Endodermal cell (in vitro differentiated cells): ENCODE measurements around the gene OPRL1. TPM values are rescaled to one million over a fixed set of nuclear protein-coding genes. Genes with fewer than 3 reads are reported as not detected.

ENCODE experiments used
- DNase-seq: peaks from one replicate; pipeline ENCODE4 v3.0.0-alpha.2; 2017
- H3K27ac ChIP-seq: 2 replicates; pipeline ENCODE4 v1.5.1; 2013; ENCODE audit warnings: mild to moderate bottlenecking, low read depth, low read length, moderate library complexity
- H3K27me3 ChIP-seq: 2 replicates; pipeline ENCODE4 v1.6.1; 2013; ENCODE audit warnings: mild to moderate bottlenecking, low read length, moderate library complexity; ENCODE audit not compliant: insufficient read depth, control insufficient read depth, poor library complexity, severe bottlenecking
- H3K36me3 ChIP-seq: 2 replicates; pipeline ENCODE4 v1.7.0; 2013; ENCODE audit warnings: mild to moderate bottlenecking, low read length, moderate library complexity; ENCODE audit not compliant: control insufficient read depth, insufficient read depth
- H3K4me1 ChIP-seq: one replicate; pipeline ENCODE4 v1.7.0; 2013; ENCODE audit warnings: low read length; ENCODE audit not compliant: control insufficient read depth, insufficient read depth
- H3K4me3 ChIP-seq: 2 replicates; pipeline ENCODE4 v1.5.1; 2013; ENCODE audit warnings: mild to moderate bottlenecking, low read length, moderate library complexity
- H3K9ac ChIP-seq: 2 replicates; pipeline ENCODE4 v1.6.1; 2013; ENCODE audit warnings: mild to moderate bottlenecking, low read length, moderate library complexity; ENCODE audit not compliant: poor library complexity, severe bottlenecking; ENCODE audit errors: extremely low read depth
- H3K9me3 ChIP-seq: 2 replicates; pipeline ENCODE4 v1.6.1; 2013; ENCODE audit warnings: mild to moderate bottlenecking, low read length, moderate library complexity; ENCODE audit not compliant: control insufficient read depth
- H3K27ac Mint-ChIP-seq: 2 replicates; pipeline ENCODE4 v1.8.0; 2020; ENCODE audit warnings: mixed read lengths
- H3K27me3 Mint-ChIP-seq: 2 replicates; pipeline ENCODE4 v1.8.0; 2021; ENCODE audit warnings: mild to moderate bottlenecking, mixed read lengths; ENCODE audit not compliant: insufficient read depth
- H3K36me3 Mint-ChIP-seq: 2 replicates; pipeline ENCODE4 v1.8.0; 2020; ENCODE audit warnings: low read depth, mixed read lengths
- H3K4me1 Mint-ChIP-seq: 2 replicates; pipeline ENCODE4 v1.8.0; 2020; ENCODE audit warnings: mixed read lengths
- H3K4me3 Mint-ChIP-seq: 2 replicates; pipeline ENCODE4 v1.8.0; 2020; ENCODE audit warnings: mild to moderate bottlenecking, moderate library complexity, mixed read lengths
- H3K9me3 Mint-ChIP-seq: 2 replicates; pipeline ENCODE4 v1.8.0; 2020; ENCODE audit warnings: mild to moderate bottlenecking, mixed read lengths
- WGBS, 2 experiments: methylation state at CpG; one replicate each; pipeline versions ENCODE4 v1.1.5 to v1.1.7; 2013; ENCODE audit warnings: missing lambda C conversion rate in 2 of 2, mixed read lengths in 1 of 2; ENCODE audit not compliant: insufficient coverage in 1 of 2, insufficient read length in 1 of 2; 5-methylcytosine and 5-hydroxymethylcytosine counted together
- total RNA-seq, 2 donors: library from RNA; stranded (reverse); fragmentation: NEBNext Ultra II Directional in 1 of 2; extraction: Animal tissue kit (Norgen Biotek cat#: 25700) in 1 of 2; gene quantifications; 2 replicates in 1 of 2; 3 replicates in 1 of 2; pipeline ENCODE4 v1.2.1, GENCODE V29; 2021
- TF ChIP-seq, protein P1 (sequence below): fragments of 200-600 bp; sonication (generic); conservative IDR thresholded peaks from 2 replicates; pipeline ENCODE4 v1.5.0; 2021; ENCODE audit warnings: antibody characterized with exemption, mild to moderate bottlenecking

The OPRL1 gene
- total RNA-seq, 2 donors from 2014 or later: 4.1 to 5.5 TPM

DNA sequence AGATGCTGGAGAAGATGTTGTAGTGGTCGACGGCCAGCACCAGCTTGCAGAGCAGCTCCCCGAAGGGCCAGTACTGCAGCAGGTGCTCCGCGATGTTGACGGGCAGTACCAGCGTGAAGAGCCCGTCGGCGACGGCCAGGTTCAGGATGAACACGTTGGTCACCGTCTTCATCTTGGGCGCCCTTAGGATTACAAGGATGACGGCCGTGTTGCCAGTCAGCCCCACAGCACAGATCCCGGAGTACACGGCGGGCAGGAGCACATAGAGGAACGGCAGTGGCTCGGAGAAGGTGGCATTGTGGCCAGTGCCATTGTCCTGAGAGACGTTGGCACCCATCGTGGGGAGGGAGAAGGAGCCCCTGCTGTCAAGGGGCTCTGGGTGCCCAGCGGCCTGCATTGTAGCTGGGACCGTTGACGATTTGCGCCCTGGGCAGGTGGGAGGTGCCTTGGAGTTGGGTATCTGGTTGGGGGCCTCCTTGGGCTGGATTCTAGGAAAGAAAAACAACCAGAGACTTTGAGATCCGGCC lies 26.6 kb downstream of the OPRL1 start:
- no peaks in the 10 kb centered on the region for H3K9me3 Mint-ChIP-seq
- no peaks in the 10 kb centered on the region for H3K4me1 Mint-ChIP-seq
- H3K27me3 Mint-ChIP-seq: peaks cover 17% of the 10 kb centered on the region
- no peak overlapping the region for H3K9ac ChIP-seq
- no peak overlapping the region for H3K4me3 ChIP-seq
- H3K27ac ChIP-seq: no peak overlapping the region
- H3K27ac Mint-ChIP-seq: no peak overlapping the region
- 96% methylated on average over 23 to 28 of the region's 28 CpGs for WGBS, 2 experiments
- TF ChIP-seq, protein P1, sequence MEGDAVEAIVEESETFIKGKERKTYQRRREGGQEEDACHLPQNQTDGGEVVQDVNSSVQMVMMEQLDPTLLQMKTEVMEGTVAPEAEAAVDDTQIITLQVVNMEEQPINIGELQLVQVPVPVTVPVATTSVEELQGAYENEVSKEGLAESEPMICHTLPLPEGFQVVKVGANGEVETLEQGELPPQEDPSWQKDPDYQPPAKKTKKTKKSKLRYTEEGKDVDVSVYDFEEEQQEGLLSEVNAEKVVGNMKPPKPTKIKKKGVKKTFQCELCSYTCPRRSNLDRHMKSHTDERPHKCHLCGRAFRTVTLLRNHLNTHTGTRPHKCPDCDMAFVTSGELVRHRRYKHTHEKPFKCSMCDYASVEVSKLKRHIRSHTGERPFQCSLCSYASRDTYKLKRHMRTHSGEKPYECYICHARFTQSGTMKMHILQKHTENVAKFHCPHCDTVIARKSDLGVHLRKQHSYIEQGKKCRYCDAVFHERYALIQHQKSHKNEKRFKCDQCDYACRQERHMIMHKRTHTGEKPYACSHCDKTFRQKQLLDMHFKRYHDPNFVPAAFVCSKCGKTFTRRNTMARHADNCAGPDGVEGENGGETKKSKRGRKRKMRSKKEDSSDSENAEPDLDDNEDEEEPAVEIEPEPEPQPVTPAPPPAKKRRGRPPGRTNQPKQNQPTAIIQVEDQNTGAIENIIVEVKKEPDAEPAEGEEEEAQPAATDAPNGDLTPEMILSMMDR: no peak
- no peaks in the 10 kb centered on the region for H3K9me3 ChIP-seq
- H3K4me3 Mint-ChIP-seq: no peak overlapping the region
- no peaks in the 10 kb centered on the region for H3K36me3 ChIP-seq
- no peaks in the 10 kb centered on the region for H3K4me1 ChIP-seq
- peaks cover 18% of the 10 kb centered on the region for H3K27me3 ChIP-seq
- DNase-seq: peak; percentile 36
- H3K36me3 Mint-ChIP-seq: no peaks in the 10 kb centered on the region

DNA sequence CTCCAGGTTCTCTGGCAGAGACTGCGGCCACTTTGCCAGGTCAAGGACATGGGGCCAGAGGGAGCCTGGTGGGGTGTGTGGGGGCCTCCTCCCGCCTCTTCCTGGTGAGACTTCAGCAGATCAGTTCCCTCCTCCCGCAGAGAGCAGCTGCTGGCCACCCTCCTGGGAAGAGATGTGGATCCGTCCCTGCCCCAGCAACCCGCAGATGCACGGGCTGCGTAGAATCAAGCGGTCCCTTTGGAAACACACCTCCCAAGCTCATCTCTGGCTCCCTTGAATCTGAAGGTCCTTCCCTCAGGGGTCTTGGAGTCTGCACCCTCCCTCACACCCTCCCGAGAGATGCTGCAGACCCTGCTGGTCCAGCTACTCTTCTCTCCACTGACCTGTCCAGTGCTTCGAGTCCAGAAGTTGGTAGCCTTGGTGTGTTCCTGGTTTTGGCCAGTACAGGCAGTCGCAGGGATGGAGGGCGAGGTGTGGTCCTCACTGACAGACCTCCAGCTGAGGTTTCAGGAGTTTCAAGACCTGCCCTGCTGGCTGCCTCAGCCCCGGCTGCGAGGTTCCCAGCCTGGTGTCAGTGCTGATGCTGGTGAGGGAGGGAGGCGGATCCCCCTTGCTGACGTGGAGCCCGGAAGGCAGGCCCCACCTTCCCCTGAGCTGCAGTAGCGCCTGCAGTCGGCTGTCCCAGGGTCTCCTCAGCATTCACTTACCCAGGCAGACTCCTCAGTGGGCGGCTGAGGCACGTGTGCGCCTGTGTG lies 27.3 kb downstream of the OPRL1 start, which contains the start of gene NPBWR2:
Gene NPBWR2, minus strand, starts transcription at position 585 of the 755 bp plus-strand sequence. CDS start 734 bp downstream, outside the sequence.
- Mint-ChIP-seq H3K4me1 (no peaks in the 10 kb centered on the region), H3K9me3 (no peaks in the 10 kb centered on the region), H3K4me3 (no peak within 1 kb of the TSS), H3K36me3 (no peaks in the 10 kb centered on the region), H3K27me3 (peaks cover 15% of the 10 kb centered on the region), H3K27ac (no peak within 1 kb of the TSS)
- DNase-seq: peak; percentile 72
- TF ChIP-seq, protein P1: no peak
- Histone ChIP-seq H3K36me3 (no peaks in the 10 kb centered on the region), H3K4me1 (no peaks in the 10 kb centered on the region), H3K27me3 (peaks cover 14% of the 10 kb centered on the region), H3K27ac (no peak within 1 kb of the TSS), H3K4me3 (no peak within 1 kb of the TSS), H3K9me3 (no peaks in the 10 kb centered on the region), H3K9ac (no peak within 1 kb of the TSS)
- 82% methylated on average over 21 to 22 of the region's 22 CpGs for WGBS, 2 experiments

GRCh38 chr20:64107736-64108457 lies 28.0 kb downstream of the OPRL1 start:
- H3K27ac Mint-ChIP-seq: no peak overlapping the region
- H3K9me3 ChIP-seq: no peaks in the 10 kb centered on the region
- peak; percentile 44 for DNase-seq
- H3K9me3 Mint-ChIP-seq: no peaks in the 10 kb centered on the region
- TF ChIP-seq, protein P1: no peak
- no peaks in the 10 kb centered on the region for H3K4me1 Mint-ChIP-seq
- peaks cover 11% of the 10 kb centered on the region for H3K27me3 Mint-ChIP-seq
- no peak overlapping the region for H3K4me3 ChIP-seq
- H3K9ac ChIP-seq: no peak overlapping the region
- no peaks in the 10 kb centered on the region for H3K36me3 Mint-ChIP-seq
- no peaks in the 10 kb centered on the region for H3K4me1 ChIP-seq
- no peaks in the 10 kb centered on the region for H3K36me3 ChIP-seq
- H3K27ac ChIP-seq: no peak overlapping the region
- H3K4me3 Mint-ChIP-seq: no peak overlapping the region
- H3K27me3 ChIP-seq: peaks cover 10% of the 10 kb centered on the region
- WGBS, 2 experiments: 84 to 89% methylated on average over 15 to 19 of the region's 19 CpGs
